ENCODE data around the gene EIF2A. TPM values are rescaled to one million over a fixed set of nuclear protein-coding genes. Genes with fewer than 3 reads are reported as not detected.

The EIF2A gene
- total and polyA plus RNA-seq, 2 experiments from 2014 or later, result 34.5 to 112 TPM

GRCh38 chr3:150567328-150567727, 20.7 kb downstream of the EIF2A start:
- no peak overlapping the region for H3K27ac ChIP-seq
- TF ChIP-seq EZH2phosphoT487 (IDR thresholded peaks at IDR 0.05; ENCODE audit: low read depth, severe bottlenecking, unreplicated experiment), result no peak
- no peak for TF ChIP-seq EZH2 (IDR thresholded peaks at IDR 0.05; ENCODE audit: borderline replicate concordance)
- TF ChIP-seq, protein P1, sequence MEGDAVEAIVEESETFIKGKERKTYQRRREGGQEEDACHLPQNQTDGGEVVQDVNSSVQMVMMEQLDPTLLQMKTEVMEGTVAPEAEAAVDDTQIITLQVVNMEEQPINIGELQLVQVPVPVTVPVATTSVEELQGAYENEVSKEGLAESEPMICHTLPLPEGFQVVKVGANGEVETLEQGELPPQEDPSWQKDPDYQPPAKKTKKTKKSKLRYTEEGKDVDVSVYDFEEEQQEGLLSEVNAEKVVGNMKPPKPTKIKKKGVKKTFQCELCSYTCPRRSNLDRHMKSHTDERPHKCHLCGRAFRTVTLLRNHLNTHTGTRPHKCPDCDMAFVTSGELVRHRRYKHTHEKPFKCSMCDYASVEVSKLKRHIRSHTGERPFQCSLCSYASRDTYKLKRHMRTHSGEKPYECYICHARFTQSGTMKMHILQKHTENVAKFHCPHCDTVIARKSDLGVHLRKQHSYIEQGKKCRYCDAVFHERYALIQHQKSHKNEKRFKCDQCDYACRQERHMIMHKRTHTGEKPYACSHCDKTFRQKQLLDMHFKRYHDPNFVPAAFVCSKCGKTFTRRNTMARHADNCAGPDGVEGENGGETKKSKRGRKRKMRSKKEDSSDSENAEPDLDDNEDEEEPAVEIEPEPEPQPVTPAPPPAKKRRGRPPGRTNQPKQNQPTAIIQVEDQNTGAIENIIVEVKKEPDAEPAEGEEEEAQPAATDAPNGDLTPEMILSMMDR (IDR thresholded peaks at IDR 0.05; ENCODE audit: poor library complexity), result no peak
- H3K4me3 ChIP-seq, result no peak overlapping the region
- H3K4me1 ChIP-seq (ENCODE audit: insufficient read depth), result no peaks in the 10 kb centered on the region
- H4K20me1 ChIP-seq (ENCODE audit: insufficient read depth, poor library complexity, severe bottlenecking), result no peaks in the 10 kb centered on the region
- peaks cover 2% of the 10 kb centered on the region for H3K79me2 ChIP-seq
- H3K9me3 ChIP-seq (ENCODE audit: low read depth), result no peaks in the 10 kb centered on the region
- no peak overlapping the region for H2AFZ ChIP-seq
- no peak for DNase-seq (ENCODE audit: low spot score)
- 95% methylated on average over 1 of the region's 1 CpG for WGBS (ENCODE audit: low lambda C conversion rate, missing lambda C conversion rate)
- no peaks in the 10 kb centered on the region for H3K9me2 ChIP-seq (replicated peaks; ENCODE audit: insufficient read depth)
- H3K36me3 ChIP-seq (replicated peaks; ENCODE audit: insufficient read depth, low read depth), result no peaks in the 10 kb centered on the region
- no peak overlapping the region for H3K4me2 ChIP-seq
- H3K27me3 ChIP-seq, result no peaks in the 10 kb centered on the region

GRCh38 chr3:150577855-150578254, 31.3 kb downstream of the EIF2A start:
- H3K9me2 ChIP-seq (replicated peaks; ENCODE audit: insufficient read depth), result no peaks in the 10 kb centered on the region
- H3K79me2 ChIP-seq, result peaks cover 9% of the 10 kb centered on the region
- TF ChIP-seq EZH2 (IDR thresholded peaks at IDR 0.05; ENCODE audit: borderline replicate concordance), result no peak
- no peak for TF ChIP-seq EZH2phosphoT487 (IDR thresholded peaks at IDR 0.05; ENCODE audit: low read depth, severe bottlenecking, unreplicated experiment)
- TF ChIP-seq, protein P1 (IDR thresholded peaks at IDR 0.05; ENCODE audit: poor library complexity), result no peak
- 91% methylated on average over 1 of the region's 1 CpG for WGBS (ENCODE audit: low lambda C conversion rate, missing lambda C conversion rate)
- no peak overlapping the region for H3K27ac ChIP-seq
- H2AFZ ChIP-seq, result no peak overlapping the region
- no peaks in the 10 kb centered on the region for H4K20me1 ChIP-seq (ENCODE audit: insufficient read depth, poor library complexity, severe bottlenecking)
- no peak for DNase-seq (ENCODE audit: low spot score)
- H3K27me3 ChIP-seq, result no peaks in the 10 kb centered on the region
- H3K4me2 ChIP-seq, result no peak overlapping the region
- no peak overlapping the region for H3K4me3 ChIP-seq
- no peaks in the 10 kb centered on the region for H3K4me1 ChIP-seq (ENCODE audit: insufficient read depth)
- H3K36me3 ChIP-seq (replicated peaks; ENCODE audit: insufficient read depth, low read depth), result no peaks in the 10 kb centered on the region
- no peaks in the 10 kb centered on the region for H3K9me3 ChIP-seq (ENCODE audit: low read depth)

- H3K27ac ChIP-seq, result no peak overlapping the region
- no peak overlapping the region for H3K4me2 ChIP-seq
- no peak for TF ChIP-seq EZH2 (IDR thresholded peaks at IDR 0.05; ENCODE audit: borderline replicate concordance)
- TF ChIP-seq EZH2phosphoT487 (IDR thresholded peaks at IDR 0.05; ENCODE audit: low read depth, severe bottlenecking, unreplicated experiment), result no peak
- TF ChIP-seq, protein P1 (IDR thresholded peaks at IDR 0.05; ENCODE audit: poor library complexity), result no peak
- H3K4me3 ChIP-seq, result no peak overlapping the region
- no peaks in the 10 kb centered on the region for H4K20me1 ChIP-seq (ENCODE audit: insufficient read depth, poor library complexity, severe bottlenecking)
- H3K79me2 ChIP-seq, result peaks cover 9% of the 10 kb centered on the region
- no peak overlapping the region for H2AFZ ChIP-seq
- no peaks in the 10 kb centered on the region for H3K4me1 ChIP-seq (ENCODE audit: insufficient read depth)
- H3K27me3 ChIP-seq, result no peaks in the 10 kb centered on the region
- no peaks in the 10 kb centered on the region for H3K9me3 ChIP-seq (ENCODE audit: low read depth)
- H3K9me2 ChIP-seq (replicated peaks; ENCODE audit: insufficient read depth), result no peaks in the 10 kb centered on the region
- H3K36me3 ChIP-seq (replicated peaks; ENCODE audit: insufficient read depth, low read depth), result no peaks in the 10 kb centered on the region
- no peak for DNase-seq (ENCODE audit: low spot score)
These were observed 34.6 kb downstream of the EIF2A start for GRCh38 chr3:150581174-150581573.

GRCh38 chr3:150582620-150583019, 36.0 kb downstream of the EIF2A start:
- TF ChIP-seq EZH2 (IDR thresholded peaks at IDR 0.05; ENCODE audit: borderline replicate concordance) (no peak), EZH2phosphoT487 (IDR thresholded peaks at IDR 0.05; ENCODE audit: low read depth, severe bottlenecking, unreplicated experiment) (no peak)
- TF ChIP-seq, protein P1 (IDR thresholded peaks at IDR 0.05; ENCODE audit: poor library complexity), result no peak
- Histone ChIP-seq H4K20me1 (ENCODE audit: insufficient read depth, poor library complexity, severe bottlenecking) (no peaks in the 10 kb centered on the region), H3K9me3 (ENCODE audit: low read depth) (no peaks in the 10 kb centered on the region), H3K4me1 (ENCODE audit: insufficient read depth) (no peaks in the 10 kb centered on the region), H3K27me3 (no peaks in the 10 kb centered on the region), H3K4me3 (no peak overlapping the region), H3K36me3 (replicated peaks; ENCODE audit: insufficient read depth, low read depth) (no peaks in the 10 kb centered on the region), H3K79me2 (peaks cover 9% of the 10 kb centered on the region), H3K4me2 (no peak overlapping the region), H2AFZ (no peak overlapping the region), H3K9me2 (replicated peaks; ENCODE audit: insufficient read depth) (no peaks in the 10 kb centered on the region), H3K27ac (no peak overlapping the region)
- WGBS (ENCODE audit: low lambda C conversion rate, missing lambda C conversion rate), result 93% methylated on average over 2 of the region's 2 CpGs
- no peak for DNase-seq (ENCODE audit: low spot score)

All from hepatocyte (in vitro differentiated cells).